Small intestine (tissue), 7 donors: ENCODE data around the gene RFC4. TPM values are rescaled to one million over a fixed set of nuclear protein-coding genes. Genes with fewer than 3 reads are reported as not detected.

Source experiments
- DNase-seq, 2 donors: peaks; one replicate each; pipeline versions ENCODE4 v3.0.0 to v3.0.0-alpha.2; 2013
- FAIRE-seq: peaks from 2 replicates; lab custom pipeline; 2012; peaks lifted over from hg19 to GRCh38; lab: Jason Lieb, UNC
- H3K27ac ChIP-seq, 3 donors: one replicate each; pipeline ENCODE4 v1.5.1; 2013; ENCODE audit warnings: low read length in 2 of 3, mild to moderate bottlenecking in 2 of 3, control low read depth in 1 of 3, inconsistent platforms in 1 of 3, low read depth in 1 of 3, moderate library complexity in 1 of 3
- H3K27me3 ChIP-seq, 3 donors: one replicate each; pipeline ENCODE4 v1.6.1; 2013; ENCODE audit warnings: low read length in 3 of 3, inconsistent platforms in 1 of 3; ENCODE audit not compliant: control insufficient read depth in 3 of 3, insufficient read depth in 3 of 3
- H3K36me3 ChIP-seq, 3 donors: one replicate each; pipeline ENCODE4 v1.6.1; 2013; ENCODE audit warnings: low read length in 3 of 3, inconsistent platforms in 1 of 3, low read depth in 1 of 3, mild to moderate bottlenecking in 1 of 3, moderate library complexity in 1 of 3; ENCODE audit not compliant: control insufficient read depth in 3 of 3, insufficient read depth in 2 of 3
- H3K4me1 ChIP-seq, 3 donors: one replicate each; pipeline ENCODE4 v1.6.1; 2013; ENCODE audit warnings: low read length in 2 of 3, inconsistent platforms in 1 of 3, low read depth in 1 of 3, mild to moderate bottlenecking in 1 of 3, moderate library complexity in 1 of 3; ENCODE audit not compliant: control insufficient read depth in 3 of 3, insufficient read depth in 2 of 3
- H3K4me3 ChIP-seq, 3 donors: one replicate each; pipeline ENCODE4 v1.5.1; 2013; ENCODE audit warnings: low read length in 3 of 3, control low read depth in 1 of 3, inconsistent platforms in 1 of 3, low read depth in 1 of 3, mild to moderate bottlenecking in 1 of 3, moderate library complexity in 1 of 3
- H3K9me3 ChIP-seq, 2 donors: one replicate each; pipeline ENCODE4 v1.6.1; 2013; ENCODE audit warnings: low read depth in 1 of 2, low read length in 1 of 2; ENCODE audit not compliant: control insufficient read depth in 2 of 2, insufficient read depth in 1 of 2
- WGBS, 3 donors: extraction: QIAGEN DNeasy Blood & Tissue Kit; methylation state at CpG; one replicate each; pipeline ENCODE4 v1.1.7; 2013; 5-methylcytosine and 5-hydroxymethylcytosine counted together
- polyA plus RNA-seq, 4 donors: library from polyadenylated mRNA; stranded (reverse) in 3 of 4; unstranded in 1 of 4; fragments of 200-250 nt in 3 of 4; fragments of 120-200 nt in 1 of 4; gene quantifications; one replicate each; pipeline versions ENCODE4 v1.2.1 to v1.2.3, GENCODE V29; 2013
- donor health status: healthy with polysubstance abuse.
- donor health status: control.
- donor health status: control.
- donor health status: Bipolar disorder and iron deficiency.
- donor health status: healthy.

RFC4 gene
- polyA plus RNA-seq, 4 donors, result 9.2 to 31.8 (median 17.9) TPM

GRCh38 chr3:186759231-186759930 lies 46.9 kb downstream of the RFC4 start:
- no peaks in the 10 kb centered on the region for H3K36me3 ChIP-seq
- no peaks in the 10 kb centered on the region for H3K27me3 ChIP-seq
- H3K4me1 ChIP-seq, result peaks cover 0 to 12% (median 1%) of the 10 kb centered on the region in 3 donors
- no peak overlapping the region for H3K4me3 ChIP-seq
- WGBS, 3 donors, result 80 to 84% (median 80%) methylated on average over 11 of the region's 11 CpGs
- H3K9me3 ChIP-seq, result no peaks in the 10 kb centered on the region
- no peak overlapping the region for H3K27ac ChIP-seq
- DNase-seq, result no peak
- no peak for FAIRE-seq

GRCh38 chr3:186757686-186758220 lies 48.5 kb downstream of the RFC4 start:
- FAIRE-seq, result no peak
- WGBS, 3 donors, result 83 to 88% (median 87%) methylated on average over 8 of the region's 8 CpGs

DNA sequence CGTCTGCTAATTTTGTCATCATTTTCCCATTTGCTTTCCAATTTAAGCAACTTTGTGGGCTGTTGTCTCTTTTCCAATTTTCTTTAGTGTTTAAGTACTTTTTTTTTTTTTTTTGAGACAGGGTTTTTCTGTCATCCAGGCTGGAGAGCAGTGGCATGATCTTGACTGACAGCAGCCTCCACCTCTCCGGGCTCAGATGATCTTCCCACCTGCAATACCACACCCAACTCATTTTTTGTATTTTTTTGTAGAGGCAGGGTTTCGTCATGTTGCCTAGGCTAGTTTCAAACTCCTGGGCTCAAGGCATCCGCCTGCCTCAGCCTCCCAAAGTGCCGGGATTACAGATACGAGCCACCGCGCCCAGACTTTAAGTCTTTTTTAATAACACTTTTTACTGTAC lies 49.1 kb downstream of the RFC4 start:
- Histone ChIP-seq H3K27me3 (no peaks in the 10 kb centered on the region), H3K4me1 (peaks cover 0 to 13% (median 3%) of the 10 kb centered on the region in 3 donors), H3K27ac (no peak overlapping the region), H3K9me3 (no peaks in the 10 kb centered on the region), H3K36me3 (no peaks in the 10 kb centered on the region), H3K4me3 (no peak overlapping the region)
- 84 to 90% (median 89%) methylated on average over 8 of the region's 8 CpGs for WGBS, 3 donors
- no peak for FAIRE-seq
- no peak for DNase-seq

More at GRCh38 chr3:186757686-186758220, 48.5 kb downstream of the RFC4 start:
- no peaks in the 10 kb centered on the region for H3K27me3 ChIP-seq
- no peaks in the 10 kb centered on the region for H3K36me3 ChIP-seq
- no peak overlapping the region for H3K4me3 ChIP-seq
- DNase-seq, result no peak
- H3K4me1 ChIP-seq, result peaks cover 0 to 12% (median 1%) of the 10 kb centered on the region in 3 donors
- no peak overlapping the region for H3K27ac ChIP-seq
- H3K9me3 ChIP-seq, result no peaks in the 10 kb centered on the region

- H3K4me1 ChIP-seq, result peaks cover 0 to 8% (median 2%) of the 10 kb centered on the region in 3 donors
- H3K36me3 ChIP-seq, result no peaks in the 10 kb centered on the region
- no peaks in the 10 kb centered on the region for H3K9me3 ChIP-seq
- FAIRE-seq, result no peak
- H3K4me3 ChIP-seq, result no peak overlapping the region
- WGBS, 3 donors, result 68 to 76% (median 74%) methylated on average over 5 of the region's 5 CpGs
- peak overlapping the region in 2 of 3 donors; percentile 33 to 78 for H3K27ac ChIP-seq
- DNase-seq, result peak; percentile 25 to 71
- no peaks in the 10 kb centered on the region for H3K27me3 ChIP-seq
Measured at GRCh38 chr3:186754871-186755270, 51.4 kb downstream of the RFC4 start.

GRCh38 chr3:186754006-186754405 lies 52.3 kb downstream of the RFC4 start:
- DNase-seq (no peak), FAIRE-seq (no peak)
- H3K36me3 ChIP-seq, result no peaks in the 10 kb centered on the region
- H3K9me3 ChIP-seq, result no peaks in the 10 kb centered on the region
- H3K4me3 ChIP-seq, result no peak overlapping the region
- H3K27ac ChIP-seq, result peak overlapping the region in 1 of 3 donors; percentile 62
- WGBS, 3 donors, result 78 to 91% (median 81%) methylated on average over 7 of the region's 7 CpGs
- H3K4me1 ChIP-seq, result peaks cover 0 to 8% (median 2%) of the 10 kb centered on the region in 3 donors
- H3K27me3 ChIP-seq, result no peaks in the 10 kb centered on the region

- Histone ChIP-seq H3K4me3 (no peak overlapping the region), H3K27me3 (no peaks in the 10 kb centered on the region), H3K4me1 (peaks cover 0 to 10% (median 2%) of the 10 kb centered on the region in 3 donors), H3K27ac (peak overlapping the region in 1 of 3 donors; percentile 52), H3K9me3 (no peaks in the 10 kb centered on the region), H3K36me3 (no peaks in the 10 kb centered on the region)
- WGBS, 3 donors, result 45 to 61% (median 53%) methylated on average over 3 of the region's 3 CpGs
- DNase-seq (no peak), FAIRE-seq (no peak)
Measured at GRCh38 chr3:186751480-186751879, 54.8 kb downstream of the RFC4 start.

DNA sequence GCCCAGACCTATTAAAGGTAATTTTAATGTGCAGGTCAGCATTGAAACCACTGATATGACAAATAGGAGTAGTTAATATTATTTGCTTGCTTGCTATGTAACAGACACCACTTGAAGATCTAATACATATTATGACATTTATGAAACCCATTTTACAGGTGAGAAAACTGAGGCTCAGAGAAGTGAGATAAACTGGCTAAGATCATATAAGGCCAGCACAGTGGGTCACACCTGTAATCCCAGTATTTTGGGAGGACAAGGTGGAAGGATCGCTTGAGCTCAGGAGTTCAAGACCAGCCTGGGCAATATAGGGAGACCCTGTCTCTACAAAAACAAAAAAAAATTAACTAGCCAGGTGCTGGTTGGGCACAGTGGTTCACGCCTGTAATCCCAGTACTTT lies 56.0 kb downstream of the RFC4 start:
- no peak for FAIRE-seq
- no peak for DNase-seq

DNA sequence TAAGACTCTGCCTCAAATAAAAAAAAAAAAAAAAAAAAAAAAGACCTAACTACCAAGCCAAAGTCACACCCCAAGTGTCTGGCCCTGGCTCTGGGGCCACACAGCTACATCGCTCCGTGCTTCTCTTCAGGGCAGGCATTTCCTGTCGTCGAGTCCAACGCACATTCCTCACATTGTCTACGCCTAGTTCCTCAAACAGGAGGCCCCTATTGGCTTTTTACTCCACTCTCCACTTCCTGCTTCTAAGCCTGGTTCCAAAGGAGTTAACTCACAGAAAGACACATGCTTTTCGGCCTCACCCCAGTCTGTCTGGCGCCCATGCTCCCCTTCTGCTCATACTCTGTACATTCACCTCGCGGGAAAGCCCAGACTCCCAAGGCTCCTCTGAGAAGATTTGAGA lies 60.3 kb downstream of the RFC4 start:
- Histone ChIP-seq H3K4me3 (no peak overlapping the region), H3K36me3 (no peaks in the 10 kb centered on the region), H3K27ac (peak overlapping the region; percentile 84 to 91 (median 84)), H3K4me1 (peaks cover 0 to 37% (median 8%) of the 10 kb centered on the region in 3 donors), H3K27me3 (no peaks in the 10 kb centered on the region), H3K9me3 (no peaks in the 10 kb centered on the region)
- no peak for FAIRE-seq
- 10 to 15% (median 13%) methylated on average over 9 to 10 of the region's 10 CpGs for WGBS, 3 donors
- DNase-seq, result peak; percentile 89 to 97

More for the DNA sequence above, 56.0 kb downstream of the RFC4 start:
- H3K4me3 ChIP-seq, result no peak overlapping the region
- no peak overlapping the region for H3K27ac ChIP-seq
- H3K4me1 ChIP-seq, result peaks cover 2 to 17% (median 3%) of the 10 kb centered on the region in 3 donors
- no peaks in the 10 kb centered on the region for H3K27me3 ChIP-seq
- no peaks in the 10 kb centered on the region for H3K9me3 ChIP-seq
- no peaks in the 10 kb centered on the region for H3K36me3 ChIP-seq
- WGBS, 3 donors, result 94 to 97% (median 96%) methylated on average over 2 of the region's 2 CpGs
